WTC11 (cell line): ENCODE results near the gene EAPP.
"Not testable (repeated sequence)": the region's sequence is repeated elsewhere in the genome, so short reads cannot be mapped to it uniquely, and the experiment has no call there.

Experiments
- ATF6 ChIP-seq: sonication (generic); formaldehyde crosslinking; IDR thresholded peaks from 2 replicates; pipeline ENCODE4 v1.8.1; 2023; ENCODE audit warnings: mild to moderate bottlenecking, missing genetic modification reagents
- CREB1 ChIP-seq: sonication (generic); formaldehyde crosslinking; IDR thresholded peaks from 2 replicates; pipeline ENCODE4 v1.8.0; 2023; ENCODE audit warnings: mild to moderate bottlenecking, missing genetic modification reagents
- CREM ChIP-seq: sonication (generic); formaldehyde crosslinking; IDR thresholded peaks from 2 replicates; pipeline ENCODE4 v1.8.1; 2022; ENCODE audit warnings: mild to moderate bottlenecking, missing genetic modification reagents, moderate library complexity
- CTCF ChIP-seq: fragments of 200-600 bp; IDR thresholded peaks from 2 replicates; pipeline ENCODE4 v1.8.0; 2022; ENCODE audit warnings: antibody characterized with exemption
- ETV6 ChIP-seq: sonication (generic); formaldehyde crosslinking; IDR thresholded peaks from 2 replicates; pipeline ENCODE4 v1.8.1; 2022; ENCODE audit warnings: mild to moderate bottlenecking, missing genetic modification reagents
- FOXJ3 ChIP-seq: sonication (generic); formaldehyde crosslinking; IDR thresholded peaks from 2 replicates; pipeline ENCODE4 v1.9.0; 2021; ENCODE audit warnings: missing genetic modification reagents, mild to moderate bottlenecking, borderline replicate concordance
- KAT7 ChIP-seq: sonication (generic); formaldehyde crosslinking; IDR thresholded peaks from 2 replicates; pipeline ENCODE4 v1.8.1; 2023; ENCODE audit warnings: missing genetic modification reagents, mild to moderate bottlenecking, borderline replicate concordance
- NFE2L1 ChIP-seq: sonication (generic); formaldehyde crosslinking; IDR thresholded peaks from 2 replicates; pipeline ENCODE4 v1.8.1; 2023; ENCODE audit warnings: missing genetic modification reagents
- OVOL2 ChIP-seq: fragments of 250-450 bp; sonication (Bioruptor Pico); IDR thresholded peaks from 2 replicates; pipeline ENCODE4 v1.9.0; 2021; ENCODE audit warnings: mild to moderate bottlenecking, borderline replicate concordance
- PREB ChIP-seq: sonication (generic); formaldehyde crosslinking; IDR thresholded peaks from 2 replicates; pipeline ENCODE4 v1.8.1; 2022; ENCODE audit warnings: mild to moderate bottlenecking, missing genetic modification reagents, moderate library complexity, borderline replicate concordance
- USF1 ChIP-seq: sonication (generic); formaldehyde crosslinking; IDR thresholded peaks from 2 replicates; pipeline ENCODE4 v1.8.0; 2022; ENCODE audit warnings: mild to moderate bottlenecking, missing genetic modification reagents
- ZNF416 ChIP-seq: fragments of 250-450 bp; sonication (Bioruptor Pico); IDR thresholded peaks from 2 replicates; pipeline ENCODE4 v1.9.0; 2021; ENCODE audit warnings: mild to moderate bottlenecking, inconsistent platforms
- ZSCAN18 ChIP-seq: fragments of 250-450 bp; sonication (Bioruptor Pico); IDR thresholded peaks from 2 replicates; pipeline ENCODE4 v2.1.2; 2022; ENCODE audit warnings: mild to moderate bottlenecking, moderate library complexity
- TF ChIP-seq, protein P1 (sequence below): sonication (generic); formaldehyde crosslinking; IDR thresholded peaks from 2 replicates; pipeline ENCODE4 v1.8.0; 2022; ENCODE audit warnings: mild to moderate bottlenecking, missing genetic modification reagents

- TF ChIP-seq ETV6 (CRISPR knock-in tag); CTCF; PREB (CRISPR knock-in tag); USF1 (CRISPR knock-in tag); OVOL2 (CRISPR knock-in tag); FOXJ3; ATF6; CREB1 (CRISPR knock-in tag); CREM (CRISPR knock-in tag); NFE2L1; KAT7 (CRISPR knock-in tag); ZSCAN18 (CRISPR knock-in tag); ZNF416 (CRISPR knock-in tag): not testable (repeated sequence)
- TF ChIP-seq, protein P1, sequence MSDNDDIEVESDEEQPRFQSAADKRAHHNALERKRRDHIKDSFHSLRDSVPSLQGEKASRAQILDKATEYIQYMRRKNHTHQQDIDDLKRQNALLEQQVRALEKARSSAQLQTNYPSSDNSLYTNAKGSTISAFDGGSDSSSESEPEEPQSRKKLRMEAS (CRISPR knock-in tag) = not testable (repeated sequence)
Observed at GRCh38 chr14:34521071-34521470, 18.4 kb downstream of the EAPP start.
